ENCODE results near the gene CDC42BPB.

- TF ChIP-seq CTCF (IDR thresholded peaks at IDR 0.05) = no peak
- TF ChIP-seq POLR2A (IDR thresholded peaks at IDR 0.05) = no peak
Observed at GRCh38 chr14:102924632-102925588, 132.4 kb downstream of the CDC42BPB start.

Measured in Peyer's patch (tissue), 4 donors.